Cardiac muscle cell (in vitro differentiated cells and primary cell): ENCODE measurements around the gene MYEOV. TPM values are rescaled to one million over a fixed set of nuclear protein-coding genes. Genes with fewer than 3 reads are reported as not detected.

Experiments
- DNase-seq, 2 donors: peaks; one replicate each; pipeline versions ENCODE4 v3.0.0 to v3.0.0-alpha.2; 2010 to 2017; ENCODE audit warnings: low read depth in 1 of 2, low spot score in 1 of 2
- H3K27ac ChIP-seq: fragments of 200-600 bp; sonication (generic); 2 replicates; pipeline ENCODE4 v1.5.1; 2016
- H3K27me3 ChIP-seq: fragments of 200-600 bp; sonication (generic); 2 replicates; pipeline ENCODE4 v1.6.0; 2016; ENCODE audit warnings: control low read depth
- H3K36me3 ChIP-seq: fragments of 200-600 bp; sonication (generic); 2 replicates; pipeline ENCODE4 v1.5.1; 2016; ENCODE audit warnings: control low read depth
- H3K4me1 ChIP-seq: fragments of 200-600 bp; sonication (generic); 2 replicates; pipeline ENCODE4 v1.8.1; 2017; ENCODE audit warnings: low read depth, mild to moderate bottlenecking, mixed run types
- H3K4me3 ChIP-seq: fragments of 200-600 bp; sonication (generic); 2 replicates; pipeline ENCODE4 v1.5.1; 2016; ENCODE audit warnings: mild to moderate bottlenecking
- H3K9me3 ChIP-seq: fragments of 200-600 bp; sonication (generic); 2 replicates; pipeline ENCODE4 v1.5.1; 2017; ENCODE audit warnings: low read depth, mild to moderate bottlenecking, control low read depth
- polyA plus RNA-seq: library from polyadenylated mRNA; unstranded; fragments of >200 nt; fragmentation: Nextera tagmentation; extraction: Ambion mirVana; gene quantifications from 2 replicates; pipeline ENCODE4 v1.2.1, GENCODE V29; 2016
- total RNA-seq: library from RNA; depleted of rRNA; stranded (reverse); fragments of >200 nt; gene quantifications from 2 replicates; pipeline ENCODE4 v1.2.3, GENCODE V29; 2016
- TF ChIP-seq, protein P1 (sequence below): IDR thresholded peaks from 2 replicates; pipeline ENCODE4 v1.5.1; 2012; ENCODE audit warnings: low read depth, mild to moderate bottlenecking, low read length

The MYEOV gene
- total and polyA plus RNA-seq, 2 experiments from 2014 or later, result 0.51 TPM; not detected in 1

- Histone ChIP-seq H3K27me3 (no peaks in the 10 kb centered on the region), H3K4me1 (no peaks in the 10 kb centered on the region), H3K36me3 (no peaks in the 10 kb centered on the region), H3K27ac (no peak overlapping the region), H3K9me3 (no peaks in the 10 kb centered on the region), H3K4me3 (no peak overlapping the region)
- no peak for DNase-seq
- TF ChIP-seq, protein P1, sequence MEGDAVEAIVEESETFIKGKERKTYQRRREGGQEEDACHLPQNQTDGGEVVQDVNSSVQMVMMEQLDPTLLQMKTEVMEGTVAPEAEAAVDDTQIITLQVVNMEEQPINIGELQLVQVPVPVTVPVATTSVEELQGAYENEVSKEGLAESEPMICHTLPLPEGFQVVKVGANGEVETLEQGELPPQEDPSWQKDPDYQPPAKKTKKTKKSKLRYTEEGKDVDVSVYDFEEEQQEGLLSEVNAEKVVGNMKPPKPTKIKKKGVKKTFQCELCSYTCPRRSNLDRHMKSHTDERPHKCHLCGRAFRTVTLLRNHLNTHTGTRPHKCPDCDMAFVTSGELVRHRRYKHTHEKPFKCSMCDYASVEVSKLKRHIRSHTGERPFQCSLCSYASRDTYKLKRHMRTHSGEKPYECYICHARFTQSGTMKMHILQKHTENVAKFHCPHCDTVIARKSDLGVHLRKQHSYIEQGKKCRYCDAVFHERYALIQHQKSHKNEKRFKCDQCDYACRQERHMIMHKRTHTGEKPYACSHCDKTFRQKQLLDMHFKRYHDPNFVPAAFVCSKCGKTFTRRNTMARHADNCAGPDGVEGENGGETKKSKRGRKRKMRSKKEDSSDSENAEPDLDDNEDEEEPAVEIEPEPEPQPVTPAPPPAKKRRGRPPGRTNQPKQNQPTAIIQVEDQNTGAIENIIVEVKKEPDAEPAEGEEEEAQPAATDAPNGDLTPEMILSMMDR, result no peak
These were observed 17.2 kb downstream of the MYEOV start for GRCh38 chr11:69310934-69311766.

GRCh38 chr11:69311767-69312385, 17.9 kb downstream of the MYEOV start:
- Histone ChIP-seq H3K4me3 (no peak overlapping the region), H3K27me3 (no peaks in the 10 kb centered on the region), H3K27ac (no peak overlapping the region), H3K9me3 (no peaks in the 10 kb centered on the region), H3K4me1 (no peaks in the 10 kb centered on the region), H3K36me3 (no peaks in the 10 kb centered on the region)
- TF ChIP-seq, protein P1, result no peak
- peak in 1 of 2 donors; percentile 21 for DNase-seq

DNA sequence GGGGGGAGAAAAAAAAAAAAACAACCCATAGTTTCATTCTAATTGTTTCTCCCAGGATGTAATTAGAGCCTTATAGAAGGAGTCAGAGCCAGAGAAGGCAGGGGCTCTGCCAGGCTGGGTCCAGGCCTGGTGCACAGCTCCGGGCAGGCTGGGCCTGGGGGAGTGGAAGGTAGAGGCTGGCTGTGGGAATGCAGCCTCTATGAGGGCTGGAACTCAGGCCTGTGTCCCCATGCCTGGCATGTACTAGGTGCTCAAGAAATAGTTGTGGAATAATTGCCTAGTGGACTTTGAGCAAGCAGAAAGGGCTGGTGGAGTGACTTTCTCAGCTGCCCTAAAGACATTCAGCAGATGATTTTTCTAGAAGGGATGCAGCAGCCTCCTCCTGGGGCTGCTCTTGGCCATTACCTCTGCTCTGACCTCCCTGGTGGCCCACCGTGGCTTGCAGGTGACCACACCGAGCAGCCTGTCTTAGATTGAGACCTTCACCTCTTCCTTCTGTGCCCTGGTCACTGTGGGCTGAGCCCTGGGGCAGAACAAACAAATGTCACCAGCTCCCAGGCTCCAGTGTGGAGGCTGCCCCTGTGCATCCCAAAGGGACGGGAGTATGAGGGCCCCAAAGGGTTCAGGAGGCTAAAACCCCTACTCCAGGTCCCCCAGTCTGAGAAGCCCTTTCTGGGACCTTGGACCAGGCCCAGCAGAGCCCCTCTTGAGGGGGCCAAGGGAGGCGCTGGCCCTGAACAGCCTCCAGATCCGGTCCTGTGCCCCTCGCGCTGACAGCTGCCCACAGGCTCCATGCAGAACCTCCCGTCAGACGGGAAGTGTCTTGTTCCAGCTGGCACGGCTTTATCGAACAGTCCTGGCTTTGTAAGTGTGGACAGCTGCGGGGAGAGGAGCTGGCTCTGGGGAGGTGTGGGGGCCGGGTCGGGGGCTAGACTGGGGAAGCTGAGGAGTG, 18.8 kb downstream of the MYEOV start:
- Histone ChIP-seq H3K36me3 (no peaks in the 10 kb centered on the region), H3K4me3 (no peak overlapping the region), H3K27me3 (no peaks in the 10 kb centered on the region), H3K9me3 (no peaks in the 10 kb centered on the region), H3K27ac (no peak overlapping the region), H3K4me1 (no peaks in the 10 kb centered on the region)
- DNase-seq, result peak in 1 of 2 donors; percentile 77
- TF ChIP-seq, protein P1, result no peak

DNA sequence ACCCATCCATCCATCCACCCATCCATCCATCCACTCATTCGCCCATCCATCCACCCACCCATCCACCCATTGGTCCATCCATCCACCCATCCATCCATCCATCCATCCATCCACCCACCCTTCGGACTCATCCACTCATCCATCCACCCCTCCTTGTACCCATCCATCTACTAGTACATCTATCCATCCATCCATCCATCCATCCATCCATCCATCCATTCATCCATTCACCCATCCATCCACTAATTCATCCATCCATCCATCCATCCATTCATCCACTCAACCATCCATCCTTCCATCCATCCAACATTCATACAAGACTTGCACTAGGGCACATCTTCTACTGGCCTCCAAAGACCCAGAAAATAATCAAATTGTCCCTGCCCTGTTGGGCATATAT, 20.0 kb downstream of the MYEOV start:
- H3K9me3 ChIP-seq, result no peaks in the 10 kb centered on the region

DNA sequence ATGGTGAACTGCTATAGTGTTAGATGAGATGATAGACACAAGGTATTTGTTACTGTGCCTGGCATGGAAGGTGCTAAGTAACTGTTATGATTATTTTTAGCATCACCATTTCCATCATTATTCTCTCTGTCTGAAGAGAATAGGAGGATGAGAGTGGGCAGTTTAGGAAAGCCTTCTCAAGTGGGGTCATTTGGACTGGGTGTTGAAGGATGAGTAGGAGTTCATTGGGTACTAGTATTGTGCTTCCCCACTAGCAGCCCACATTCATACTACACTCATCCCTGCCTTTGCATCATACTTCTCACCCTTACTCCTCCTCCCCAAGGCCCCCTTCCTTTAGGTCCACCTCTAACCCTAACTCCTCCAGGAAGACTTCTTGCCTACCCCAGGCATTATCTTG, 20.6 kb downstream of the MYEOV start:
- H3K27ac ChIP-seq, result no peak overlapping the region
- TF ChIP-seq, protein P1, result no peak
- no peaks in the 10 kb centered on the region for H3K9me3 ChIP-seq
- no peaks in the 10 kb centered on the region for H3K4me1 ChIP-seq
- no peaks in the 10 kb centered on the region for H3K36me3 ChIP-seq
- no peak overlapping the region for H3K4me3 ChIP-seq
- no peaks in the 10 kb centered on the region for H3K27me3 ChIP-seq
- DNase-seq, result no peak

More for the DNA sequence above, 20.0 kb downstream of the MYEOV start:
- no peaks in the 10 kb centered on the region for H3K36me3 ChIP-seq
- no peak for DNase-seq
- H3K27me3 ChIP-seq, result no peaks in the 10 kb centered on the region
- H3K27ac ChIP-seq, result no peak overlapping the region
- no peak overlapping the region for H3K4me3 ChIP-seq
- H3K4me1 ChIP-seq, result no peaks in the 10 kb centered on the region
- TF ChIP-seq, protein P1, result no peak
